IMR-90 (cell line): ENCODE measurements around the gene SUGP2. TPM values are rescaled to one million over a fixed set of nuclear protein-coding genes. Genes with fewer than 3 reads are reported as not detected.

ENCODE experiments used
- ATAC-seq: fragments of 200-7000 bp; cut with Tn5 transposase; 2 replicates; pipeline ENCODE4 v1.9.1; 2020; ENCODE audit warnings: low read depth, mild to moderate bottlenecking, moderate library complexity
- BruUV-seq: library from RNA; stranded (reverse); fragments of 400-500 nt; replicated peaks from 2 replicates; lab custom pipeline; 2021; lab: Mats Ljungman, UMichigan
- CTCF ChIA-PET: fragments of 300-600 bp; formaldehyde crosslinking; extraction: SDS; loops from one replicate; lab custom pipeline; 2021; ENCODE audit warnings: antibody characterized with exemption; lab: Yijun Ruan, JAX
- POLR2A ChIA-PET: fragments of 300-600 bp; sonication (Branson Sonifier 250); formaldehyde crosslinking; loops from one replicate; lab custom pipeline; 2022; ENCODE audit warnings: antibody characterized with exemption; ENCODE audit not compliant: unreplicated experiment; lab: Charles Lee
- DNase-seq: peaks from one replicate; pipeline ENCODE4 v3.0.0; 2013
- H2AFZ ChIP-seq: replicated peaks from 2 replicates; pipeline ENCODE3; 2013; ENCODE audit warnings: low read length, mild to moderate bottlenecking; ENCODE audit not compliant: poor library complexity
- H2AK5ac ChIP-seq: 2 replicates; pipeline ENCODE4 v1.6.1; 2013; ENCODE audit warnings: low read depth, low read length, inconsistent platforms
- H2AK9ac ChIP-seq: replicated peaks from 2 replicates; pipeline ENCODE3; 2013; ENCODE audit warnings: mild to moderate bottlenecking, low read depth, low read length, moderate library complexity; ENCODE audit not compliant: poor library complexity
- H2BK120ac ChIP-seq: 2 replicates; pipeline ENCODE4 v1.6.1; 2013; ENCODE audit warnings: low read depth, low read length, inconsistent platforms
- H2BK15ac ChIP-seq: 3 replicates; pipeline ENCODE4 v1.6.1; 2013; ENCODE audit warnings: low read depth, low read length, inconsistent platforms
- H2BK20ac ChIP-seq: 2 replicates; pipeline ENCODE4 v1.6.1; 2013; ENCODE audit warnings: low read depth, mild to moderate bottlenecking, inconsistent platforms, low read length, moderate library complexity
- H2BK5ac ChIP-seq: 2 replicates; pipeline ENCODE4 v1.6.1; 2013; ENCODE audit warnings: mild to moderate bottlenecking, low read depth, low read length, inconsistent platforms; ENCODE audit not compliant: poor library complexity, severe bottlenecking
- H3K14ac ChIP-seq: replicated peaks from 2 replicates; pipeline ENCODE4 v1.6.1; 2013; ENCODE audit warnings: low read depth, low read length, inconsistent platforms
- H3K18ac ChIP-seq: 2 replicates; pipeline ENCODE4 v1.6.1; 2013; ENCODE audit warnings: low read depth, low read length, control low read depth
- H3K23ac ChIP-seq: 2 replicates; pipeline ENCODE4 v1.6.1; 2013; ENCODE audit warnings: low read depth, low read length, inconsistent platforms
- H3K27ac ChIP-seq: 2 replicates; pipeline ENCODE4 v1.5.1; 2013; ENCODE audit warnings: mild to moderate bottlenecking, control low read depth, low read length; ENCODE audit not compliant: insufficient read depth
- H3K27me3 ChIP-seq: 2 replicates; pipeline ENCODE4 v1.6.1; 2013; ENCODE audit warnings: low read length; ENCODE audit not compliant: control insufficient read depth, insufficient read depth
- H3K36me3 ChIP-seq: 2 replicates; pipeline ENCODE4 v1.6.1; 2013; ENCODE audit warnings: low read length, mixed read lengths; ENCODE audit not compliant: control insufficient read depth, insufficient read depth
- H3K4ac ChIP-seq: 2 replicates; pipeline ENCODE4 v1.6.1; 2013; ENCODE audit warnings: low read depth, low read length, inconsistent platforms
- H3K4me1 ChIP-seq: 2 replicates; pipeline ENCODE4 v1.6.1; 2013; ENCODE audit warnings: low read length, mixed read lengths; ENCODE audit not compliant: control insufficient read depth, insufficient read depth
- H3K4me2 ChIP-seq: 2 replicates; pipeline ENCODE4 v1.6.1; 2013; ENCODE audit warnings: low read depth, mild to moderate bottlenecking, control low read depth, low read length, moderate library complexity
- H3K4me3 ChIP-seq: 2 replicates; pipeline ENCODE4 v1.5.1; 2013; ENCODE audit warnings: low read depth, mild to moderate bottlenecking, control low read depth, low read length, moderate library complexity; ENCODE audit not compliant: insufficient read depth
- H3K56ac ChIP-seq: 2 replicates; pipeline ENCODE4 v1.6.1; 2013; ENCODE audit warnings: low read length, inconsistent platforms; ENCODE audit not compliant: insufficient read depth; ENCODE audit errors: extremely low read depth
- H3K79me1 ChIP-seq, 2 experiments: 2 replicates each; pipeline ENCODE4 v1.6.1; 2013; ENCODE audit warnings: low read length in 2 of 2, inconsistent platforms in 1 of 2, low read depth in 1 of 2
- H3K9ac ChIP-seq: 2 replicates; pipeline ENCODE4 v1.6.1; 2013; ENCODE audit warnings: low read depth, low read length, control low read depth
- H3K9me1 ChIP-seq: 2 replicates; pipeline ENCODE4 v1.6.1; 2013; ENCODE audit warnings: low read length, inconsistent platforms; ENCODE audit not compliant: insufficient read depth
- H3K9me3 ChIP-seq: 2 replicates; pipeline ENCODE4 v1.6.1; 2013; ENCODE audit warnings: low read length; ENCODE audit not compliant: control insufficient read depth, insufficient read depth
- H4K20me1 ChIP-seq: 2 replicates; pipeline ENCODE4 v1.6.1; 2013; ENCODE audit warnings: low read length, inconsistent platforms; ENCODE audit not compliant: insufficient read depth
- H4K5ac ChIP-seq: 2 replicates; pipeline ENCODE4 v1.6.1; 2013; ENCODE audit warnings: mild to moderate bottlenecking, low read depth, low read length, control low read depth
- H4K8ac ChIP-seq, 2 experiments: 2 replicates each; pipeline ENCODE4 v1.6.1; 2013; ENCODE audit warnings: low read depth in 2 of 2, low read length in 2 of 2, control low read depth in 1 of 2, inconsistent platforms in 1 of 2
- H4K91ac ChIP-seq: 2 replicates; pipeline ENCODE4 v1.6.1; 2013; ENCODE audit warnings: low read depth, low read length, inconsistent platforms; ENCODE audit not compliant: insufficient read depth
- BHLHE40 ChIP-seq: fragments of 150-350 bp; IDR thresholded peaks from 2 replicates; pipeline ENCODE4 v1.6.1; 2016; ENCODE audit warnings: mild to moderate bottlenecking, low read depth, low read length
- CEBPB ChIP-seq: IDR thresholded peaks from 2 replicates; pipeline ENCODE4 v1.6.1; 2012; ENCODE audit warnings: low read depth, low read length, improper control_type of control experiment
- CHD1 ChIP-seq: IDR thresholded peaks from 2 replicates; pipeline ENCODE4 v1.6.1; 2012; ENCODE audit warnings: low read depth, low read length, improper control_type of control experiment
- MAFK ChIP-seq: IDR thresholded peaks from 2 replicates; pipeline ENCODE4 v1.6.1; 2012; ENCODE audit warnings: low read depth, low read length, improper control_type of control experiment
- MAZ ChIP-seq: IDR thresholded peaks from 2 replicates; pipeline ENCODE4 v1.6.1; 2012; ENCODE audit warnings: low read depth, mild to moderate bottlenecking, low read length, improper control_type of control experiment, moderate library complexity, borderline replicate concordance
- MXI1 ChIP-seq: IDR thresholded peaks from 2 replicates; pipeline ENCODE4 v1.6.1; 2012; ENCODE audit warnings: low read depth, mild to moderate bottlenecking, low read length, moderate library complexity, borderline replicate concordance
- POLR2A ChIP-seq: IDR thresholded peaks from 2 replicates; pipeline ENCODE4 v1.6.1; 2012; ENCODE audit warnings: mild to moderate bottlenecking, low read depth, low read length
- RAD21 ChIP-seq: IDR thresholded peaks from 2 replicates; pipeline ENCODE4 v1.6.1; 2012; ENCODE audit warnings: low read length, improper control_type of control experiment
- RCOR1 ChIP-seq: IDR thresholded peaks from 2 replicates; pipeline ENCODE4 v1.6.1; 2012; ENCODE audit warnings: mild to moderate bottlenecking, low read length, improper control_type of control experiment; ENCODE audit not compliant: insufficient replicate concordance
- RFX5 ChIP-seq: IDR thresholded peaks from 2 replicates; pipeline ENCODE4 v1.8.0; 2012; ENCODE audit warnings: low read depth, mild to moderate bottlenecking, low read length, moderate library complexity
- SMC3 ChIP-seq: fragments of 150-350 bp; IDR thresholded peaks from 2 replicates; pipeline ENCODE4 v1.6.1; 2016; ENCODE audit warnings: low read depth, mild to moderate bottlenecking, antibody characterized with exemption, low read length, moderate library complexity
- WGBS, 2 experiments: methylation state at CpG; one replicate each; pipeline versions ENCODE4 v1.1.5 to v1.1.7; 2013; ENCODE audit warnings: missing lambda C conversion rate in 2 of 2; ENCODE audit not compliant: insufficient read length in 1 of 2; ENCODE audit errors: extremely low coverage in 2 of 2; 5-methylcytosine and 5-hydroxymethylcytosine counted together
- dilution Hi-C: fragments of 300-500 bp; cut with HindIII; formaldehyde crosslinking; loops from one replicate; pipeline ENCODE4 v1.14.3; 2018; ENCODE audit warnings: low sequenced_read_pairs; ENCODE audit not compliant: unreplicated experiment
- in situ Hi-C: fragments of 300-500 bp; cut with MboI; formaldehyde crosslinking; loops from 3 replicates; pipeline ENCODE4 v1.14.3; 2019; ENCODE audit warnings: low sequenced_read_pairs, inconsistent platforms, mixed read lengths
- intact Hi-C: fragments of 100-400 bp; cut with micrococcal nuclease; formaldehyde crosslinking; loops from 2 replicates; pipeline ENCODE4 v1.10.0; 2022
- polyA plus RNA-seq, 3 experiments: library from polyadenylated mRNA; depleted of rRNA; stranded (reverse); fragments of >200 nt; gene quantifications; 2 replicates each; pipeline ENCODE4 v1.2.3, GENCODE V29; 2012; ENCODE audit warnings: low replicate concordance in 1 of 3
- total RNA-seq: library from RNA; depleted of rRNA; stranded (reverse); fragments of >200 nt; gene quantifications from 2 replicates; pipeline ENCODE4 v1.2.3, GENCODE V29; 2012
- TF ChIP-seq, protein P1 (sequence below): fragments of 150-350 bp; IDR thresholded peaks from 2 replicates; pipeline ENCODE4 v1.6.1; 2016; ENCODE audit warnings: low read depth, mild to moderate bottlenecking, low read length, moderate library complexity, borderline replicate concordance
- TF ChIP-seq, protein P2 (sequence below): conservative IDR thresholded peaks from 2 replicates; pipeline ENCODE4 v1.5.1; 2012; ENCODE audit warnings: mild to moderate bottlenecking, low read depth, low read length, improper control_type of control experiment
- TF ChIP-seq, protein P3 (sequence below): fragments of 150-350 bp; IDR thresholded peaks from 2 replicates; pipeline ENCODE4 v1.6.1; 2017; ENCODE audit warnings: mild to moderate bottlenecking, antibody characterized with exemption, low read length, low read depth

Gene SUGP2
- total and polyA plus RNA-seq, 2 of the 4 experiments (the other 2 are of a cell fraction), result 25.8 to 69.2 TPM

DNA sequence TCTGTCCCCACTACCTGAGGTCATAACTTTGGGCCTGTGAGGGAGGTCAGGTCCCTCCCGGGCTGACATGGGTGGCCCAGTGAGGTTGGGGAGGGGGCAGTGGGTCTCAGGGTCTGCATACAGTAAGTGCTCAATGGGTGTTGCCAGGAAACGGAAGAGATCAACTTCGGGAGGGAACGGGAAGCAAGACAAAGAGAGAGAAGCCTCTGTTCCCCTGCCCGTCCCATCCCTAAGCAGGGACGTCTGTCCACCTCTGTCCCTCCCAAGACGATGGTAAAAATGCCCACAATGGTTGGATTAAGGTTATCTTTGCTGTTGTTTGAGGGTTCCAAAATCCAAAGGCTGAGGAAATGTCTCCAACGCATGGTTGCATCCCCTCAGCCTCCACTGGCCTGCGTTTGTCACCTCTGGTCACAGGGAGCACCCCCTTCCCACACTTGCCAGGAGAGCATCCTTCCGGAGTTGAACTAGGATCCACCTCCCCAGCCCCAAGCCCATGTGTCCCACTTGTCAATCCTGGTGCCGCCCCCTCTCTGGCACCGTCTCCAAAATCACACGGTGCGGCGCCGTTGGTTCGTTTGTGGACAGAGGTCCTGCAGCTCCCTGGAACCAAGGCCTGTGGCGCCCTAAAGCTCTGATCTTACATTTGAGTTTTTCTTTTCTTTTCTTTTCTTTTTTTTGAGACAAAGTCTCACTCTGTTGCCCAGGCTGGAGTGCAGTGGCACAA, 91.5 kb downstream of the SUGP2 start:
- H3K4me2 ChIP-seq, result peak overlapping the region; percentile 82
- peak overlapping the region; percentile 87 for H4K5ac ChIP-seq
- peaks cover 6% of the 10 kb centered on the region for H3K4me1 ChIP-seq
- peak overlapping the region; percentile 53; the same call in 1 of the 2 replicates for H3K23ac ChIP-seq
- dilution Hi-C loops (no loop called here), in situ Hi-C loops (no loop called here), intact Hi-C loops (no loop called here)
- H3K9me1 ChIP-seq, result peaks cover 10% of the 10 kb centered on the region
- H3K27me3 ChIP-seq, result no peaks in the 10 kb centered on the region
- H2AK5ac ChIP-seq, result peak overlapping the region; percentile 94
- H2BK5ac ChIP-seq, result no peak overlapping the region
- peak overlapping the region; percentile 94 for H3K4ac ChIP-seq
- H4K8ac ChIP-seq, result peak overlapping the region; percentile 51 to 94
- peak overlapping the region; percentile 77 for H2AK9ac ChIP-seq
- H3K36me3 ChIP-seq, result peaks cover 20% of the 10 kb centered on the region
- H3K56ac ChIP-seq, result peak overlapping the region; percentile 55; the same call in 1 of the 2 replicates
- peak overlapping the region; percentile 69; the same call in 1 of the 2 replicates for H2BK120ac ChIP-seq
- ATAC-seq, result no peak
- peak overlapping the region; percentile 44; the same call in 1 of the 3 replicates for H2BK15ac ChIP-seq
- peak overlapping the region; percentile 81 for H3K14ac ChIP-seq
- WGBS, 2 experiments, result 71% methylated on average over 11 of the region's 18 CpGs; no CpG with 5 or more reads in 1 of the 2 experiments
- H3K9ac ChIP-seq, result peak overlapping the region; percentile 56
- 0 out of 2 replicates have a peak overlapping the region, but pooled peaks have one; percentile 26 for H2BK20ac ChIP-seq
- peak overlapping the region; percentile 22; the same call in 1 of the 2 replicates for H3K18ac ChIP-seq
- H3K79me1 ChIP-seq, result peaks cover 11 to 43% of the 10 kb centered on the region in 2 experiments
- H4K20me1 ChIP-seq, result peaks cover 16% of the 10 kb centered on the region; the same call in 1 of the 2 replicates
- H4K91ac ChIP-seq, result peak overlapping the region; percentile 17
- peak overlapping the region; percentile 16 for H3K4me3 ChIP-seq
- BruUV-seq, result no TSS peak
- ChIA-PET POLR2A (no interaction called here), CTCF (no interaction called here)
- H3K9me3 ChIP-seq, result no peaks in the 10 kb centered on the region
- peak overlapping the region; percentile 89 for H2AFZ ChIP-seq
- H3K27ac ChIP-seq, result peak overlapping the region; percentile 27; the same call in 1 of the 2 replicates
- no peak for DNase-seq
- no peak for TF ChIP-seq SMC3
- no peak for TF ChIP-seq RFX5
- TF ChIP-seq POLR2A, result no peak
- TF ChIP-seq RAD21, result no peak
- TF ChIP-seq, protein P1, sequence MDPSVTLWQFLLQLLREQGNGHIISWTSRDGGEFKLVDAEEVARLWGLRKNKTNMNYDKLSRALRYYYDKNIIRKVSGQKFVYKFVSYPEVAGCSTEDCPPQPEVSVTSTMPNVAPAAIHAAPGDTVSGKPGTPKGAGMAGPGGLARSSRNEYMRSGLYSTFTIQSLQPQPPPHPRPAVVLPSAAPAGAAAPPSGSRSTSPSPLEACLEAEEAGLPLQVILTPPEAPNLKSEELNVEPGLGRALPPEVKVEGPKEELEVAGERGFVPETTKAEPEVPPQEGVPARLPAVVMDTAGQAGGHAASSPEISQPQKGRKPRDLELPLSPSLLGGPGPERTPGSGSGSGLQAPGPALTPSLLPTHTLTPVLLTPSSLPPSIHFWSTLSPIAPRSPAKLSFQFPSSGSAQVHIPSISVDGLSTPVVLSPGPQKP, result no peak
- no peak for TF ChIP-seq CHD1
- TF ChIP-seq BHLHE40, result no peak
- TF ChIP-seq, protein P2, sequence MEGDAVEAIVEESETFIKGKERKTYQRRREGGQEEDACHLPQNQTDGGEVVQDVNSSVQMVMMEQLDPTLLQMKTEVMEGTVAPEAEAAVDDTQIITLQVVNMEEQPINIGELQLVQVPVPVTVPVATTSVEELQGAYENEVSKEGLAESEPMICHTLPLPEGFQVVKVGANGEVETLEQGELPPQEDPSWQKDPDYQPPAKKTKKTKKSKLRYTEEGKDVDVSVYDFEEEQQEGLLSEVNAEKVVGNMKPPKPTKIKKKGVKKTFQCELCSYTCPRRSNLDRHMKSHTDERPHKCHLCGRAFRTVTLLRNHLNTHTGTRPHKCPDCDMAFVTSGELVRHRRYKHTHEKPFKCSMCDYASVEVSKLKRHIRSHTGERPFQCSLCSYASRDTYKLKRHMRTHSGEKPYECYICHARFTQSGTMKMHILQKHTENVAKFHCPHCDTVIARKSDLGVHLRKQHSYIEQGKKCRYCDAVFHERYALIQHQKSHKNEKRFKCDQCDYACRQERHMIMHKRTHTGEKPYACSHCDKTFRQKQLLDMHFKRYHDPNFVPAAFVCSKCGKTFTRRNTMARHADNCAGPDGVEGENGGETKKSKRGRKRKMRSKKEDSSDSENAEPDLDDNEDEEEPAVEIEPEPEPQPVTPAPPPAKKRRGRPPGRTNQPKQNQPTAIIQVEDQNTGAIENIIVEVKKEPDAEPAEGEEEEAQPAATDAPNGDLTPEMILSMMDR, result no peak
- TF ChIP-seq, protein P3, sequence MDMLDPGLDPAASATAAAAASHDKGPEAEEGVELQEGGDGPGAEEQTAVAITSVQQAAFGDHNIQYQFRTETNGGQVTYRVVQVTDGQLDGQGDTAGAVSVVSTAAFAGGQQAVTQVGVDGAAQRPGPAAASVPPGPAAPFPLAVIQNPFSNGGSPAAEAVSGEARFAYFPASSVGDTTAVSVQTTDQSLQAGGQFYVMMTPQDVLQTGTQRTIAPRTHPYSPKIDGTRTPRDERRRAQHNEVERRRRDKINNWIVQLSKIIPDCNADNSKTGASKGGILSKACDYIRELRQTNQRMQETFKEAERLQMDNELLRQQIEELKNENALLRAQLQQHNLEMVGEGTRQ, result no peak
- TF ChIP-seq MAZ, result no peak
- TF ChIP-seq MAFK, result no peak
- TF ChIP-seq MXI1, result no peak
- TF ChIP-seq CEBPB, result no peak
- no peak for TF ChIP-seq RCOR1
